Common myeloid progenitor, CD34-positive (primary cell): Measurements from ENCODE around the gene TPMT.

Experiments used
- CTCF ChIA-PET: fragments of 350-600 bp; sonication (Branson Sonifier 250); formaldehyde crosslinking; loops from one replicate; lab custom pipeline; 2021; ENCODE audit warnings: antibody characterized with exemption; lab: Charles Lee
- POLR2A ChIA-PET: fragments of 350-600 bp; sonication (Branson Sonifier 250); formaldehyde crosslinking; loops from one replicate; lab custom pipeline; 2021; ENCODE audit warnings: antibody characterized with exemption; lab: Charles Lee
- DNase-seq, 3 donors: peaks; one replicate each; pipeline versions ENCODE4 v3.0.0 to v3.0.0-alpha.2; 2013
- H3K27ac ChIP-seq, 2 experiments: 1 replicate in 1 of 2; 2 replicates in 1 of 2; pipeline ENCODE4 v1.7.0; 2013; ENCODE audit warnings: inconsistent platforms in 2 of 2, low read length in 2 of 2, mild to moderate bottlenecking in 2 of 2, low read depth in 1 of 2, moderate library complexity in 1 of 2; ENCODE audit not compliant: severe bottlenecking in 2 of 2, insufficient read depth in 1 of 2, poor library complexity in 1 of 2
- H3K27me3 ChIP-seq, 5 experiments: replicated peaks in 2 of 5; 1 replicate in 3 of 5; 2 replicates in 2 of 5; pipeline versions ENCODE4 v1.6.1 to v1.7.0; 2013; ENCODE audit warnings: low read length in 4 of 5, mild to moderate bottlenecking in 2 of 5, moderate library complexity in 2 of 5, inconsistent platforms in 1 of 5; ENCODE audit not compliant: insufficient read depth in 5 of 5, control insufficient read depth in 4 of 5
- H3K36me3 ChIP-seq, 4 experiments: 1 replicate in 2 of 4; 2 replicates in 2 of 4; pipeline versions ENCODE4 v1.6.1 to v1.7.0; 2013; ENCODE audit warnings: low read length in 3 of 4, control low read depth in 1 of 4, mild to moderate bottlenecking in 1 of 4; ENCODE audit not compliant: control insufficient read depth in 4 of 4, insufficient read depth in 4 of 4
- H3K4me1 ChIP-seq, 4 experiments: 1 replicate in 3 of 4; 2 replicates in 1 of 4; pipeline versions ENCODE4 v1.6.1 to v1.7.1; 2013; ENCODE audit warnings: low read length in 3 of 4, mild to moderate bottlenecking in 3 of 4, control low read depth in 1 of 4, inconsistent platforms in 1 of 4, moderate library complexity in 1 of 4; ENCODE audit not compliant: control insufficient read depth in 4 of 4, insufficient read depth in 4 of 4; ENCODE audit errors: control extremely low read depth in 1 of 4
- H3K4me3 ChIP-seq, 7 experiments: 1 replicate in 4 of 7; 2 replicates in 3 of 7; pipeline versions ENCODE4 v1.5.1 to v1.7.0; 2013; ENCODE audit warnings: mild to moderate bottlenecking in 7 of 7, low read length in 6 of 7, moderate library complexity in 6 of 7, inconsistent platforms in 2 of 7, low read depth in 2 of 7, control low read depth in 1 of 7; ENCODE audit not compliant: insufficient read depth in 4 of 7, control insufficient read depth in 1 of 7; ENCODE audit errors: extremely low read depth in 1 of 7
- H3K9me3 ChIP-seq, 5 experiments: 1 replicate in 4 of 5; 2 replicates in 1 of 5; pipeline versions ENCODE4 v1.6.1 to v1.7.1; 2013; ENCODE audit warnings: low read length in 4 of 5, mild to moderate bottlenecking in 2 of 5, inconsistent platforms in 1 of 5, low read depth in 1 of 5, moderate library complexity in 1 of 5; ENCODE audit not compliant: control insufficient read depth in 4 of 5, insufficient read depth in 2 of 5; ENCODE audit errors: control extremely low read depth in 1 of 5
- WGBS: methylation state at CpG from one replicate; pipeline ENCODE4 v1.1.5; 2013; ENCODE audit not compliant: insufficient coverage; 5-methylcytosine and 5-hydroxymethylcytosine counted together

TPMT gene

GRCh38 chr6:18139935-18140621 lies 14.8 kb downstream of the TPMT start:
- ChIA-PET CTCF (no interaction called here), POLR2A (no interaction called here)
- peaks cover 17 to 45% (median 29%) of the 10 kb centered on the region in 4 experiments for H3K36me3 ChIP-seq
- no peak overlapping the region for H3K27ac ChIP-seq
- no peaks in the 10 kb centered on the region for H3K4me1 ChIP-seq
- WGBS = 100% methylated on average over 5 of the region's 6 CpGs
- DNase-seq = no peak
- no peaks in the 10 kb centered on the region for H3K9me3 ChIP-seq
- no peak overlapping the region for H3K4me3 ChIP-seq
- no peaks in the 10 kb centered on the region for H3K27me3 ChIP-seq

DNA sequence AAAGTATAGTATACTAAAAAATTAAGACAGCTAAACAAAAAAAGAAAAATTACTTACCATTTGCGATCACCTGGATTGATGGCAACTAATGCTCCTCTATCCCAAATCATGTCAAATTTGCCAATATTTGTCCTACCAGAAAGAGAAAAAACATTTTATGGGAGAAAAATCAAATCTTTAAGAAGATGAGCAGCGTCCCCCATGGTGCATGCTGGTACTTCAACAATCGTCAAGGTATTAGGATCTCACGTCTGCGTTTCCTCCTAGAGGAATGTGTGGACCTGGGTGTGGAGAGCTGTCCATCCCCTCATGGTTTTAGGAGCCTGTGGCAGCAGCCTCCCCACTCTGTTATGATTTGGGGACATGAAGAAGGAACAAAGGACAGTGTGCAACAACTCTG lies 16.0 kb downstream of the TPMT start:
- Histone ChIP-seq H3K27ac (no peak overlapping the region), H3K9me3 (no peaks in the 10 kb centered on the region), H3K4me1 (no peaks in the 10 kb centered on the region), H3K27me3 (no peaks in the 10 kb centered on the region), H3K36me3 (peaks cover 22 to 56% (median 34%) of the 10 kb centered on the region in 4 experiments), H3K4me3 (no peak overlapping the region)
- no peak for DNase-seq
- 98% methylated on average over 4 of the region's 5 CpGs for WGBS
- POLR2A ChIA-PET = interaction anchor here (0.6 kb wide), 1 partner anchor 458 kb away, joined by 3 read pairs; no protein-coding TSS in a partner anchor
- CTCF ChIA-PET = interaction anchor here (0.8 to 1.2 kb wide), 2 partner anchors 11 to 155 kb away, joined by 3 to 4 read pairs; no protein-coding TSS in a partner anchor

- H3K9me3 ChIP-seq = no peaks in the 10 kb centered on the region
- POLR2A ChIA-PET = no interaction called here
- no peak for DNase-seq
- 100% methylated on average over 6 of the region's 10 CpGs for WGBS
- no peak overlapping the region for H3K27ac ChIP-seq
- H3K4me1 ChIP-seq = no peaks in the 10 kb centered on the region
- no peaks in the 10 kb centered on the region for H3K27me3 ChIP-seq
- H3K4me3 ChIP-seq = no peak overlapping the region
- CTCF ChIA-PET = no interaction called here
- H3K36me3 ChIP-seq = peaks cover 17 to 41% (median 28%) of the 10 kb centered on the region in 4 experiments
These were observed 18.6 kb downstream of the TPMT start for GRCh38 chr6:18136260-18136659.

- ChIA-PET POLR2A (no interaction called here), CTCF (interaction anchor here (1.3 kb wide), 1 partner anchor 10 kb away, joined by 3 read pairs; no protein-coding TSS in a partner anchor)
- Histone ChIP-seq H3K4me3 (no peak overlapping the region), H3K4me1 (no peaks in the 10 kb centered on the region), H3K27me3 (no peaks in the 10 kb centered on the region), H3K9me3 (no peaks in the 10 kb centered on the region), H3K36me3 (peaks cover 15 to 34% (median 26%) of the 10 kb centered on the region in 4 experiments), H3K27ac (no peak overlapping the region)
- WGBS = no CpG with 5 or more reads among the region's 2 CpGs
- no peak for DNase-seq
These were observed 19.7 kb downstream of the TPMT start for GRCh38 chr6:18135171-18135570.

DNA sequence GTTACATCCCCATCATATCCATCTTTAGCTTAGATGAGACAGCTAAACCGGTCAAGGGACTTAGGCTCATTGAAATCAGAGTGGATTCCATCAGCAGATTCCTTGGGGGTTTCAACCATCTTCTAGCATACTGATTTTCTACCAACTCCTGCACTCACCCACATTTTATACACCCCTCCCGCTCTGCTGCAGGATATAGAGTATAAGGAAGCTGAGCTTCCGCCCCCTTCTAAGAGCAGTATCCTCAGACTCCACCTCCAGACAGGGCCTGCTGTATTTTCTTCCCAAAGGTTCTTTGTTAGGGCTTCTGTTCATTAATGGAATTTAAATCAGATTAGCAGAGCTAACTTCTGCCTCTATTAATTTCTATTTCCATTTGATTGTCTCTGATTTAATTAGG lies 22.5 kb downstream of the TPMT start:
- no peaks in the 10 kb centered on the region for H3K9me3 ChIP-seq
- no peak for DNase-seq
- POLR2A ChIA-PET = no interaction called here
- H3K4me3 ChIP-seq = no peak overlapping the region
- no peak overlapping the region for H3K27ac ChIP-seq
- no peaks in the 10 kb centered on the region for H3K4me1 ChIP-seq
- 100% methylated on average over 1 of the region's 3 CpGs for WGBS
- CTCF ChIA-PET = no interaction called here
- no peaks in the 10 kb centered on the region for H3K27me3 ChIP-seq
- peaks cover 11 to 23% (median 18%) of the 10 kb centered on the region in 4 experiments for H3K36me3 ChIP-seq

DNA sequence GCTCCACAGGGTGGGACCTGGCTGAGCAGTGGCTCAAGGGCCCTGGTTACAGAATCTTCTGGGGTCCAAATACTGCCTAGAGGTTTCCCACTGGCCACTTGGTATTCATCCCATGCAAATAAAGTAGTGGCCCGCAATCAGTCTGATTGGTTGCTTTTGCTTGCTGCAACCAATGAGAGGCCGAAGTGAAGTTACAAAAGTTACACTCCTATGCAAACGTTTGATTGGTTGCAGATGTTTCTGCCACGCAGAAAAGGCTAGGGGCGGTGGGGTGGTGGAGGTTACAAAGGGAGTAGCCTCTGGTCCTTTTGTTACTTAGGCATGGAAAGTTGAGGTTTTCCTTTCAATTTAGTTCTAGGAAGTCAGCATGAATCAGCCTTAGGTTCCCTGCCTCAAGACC lies 28.8 kb downstream of the TPMT start:
- 88% methylated on average over 5 of the region's 5 CpGs for WGBS
- Histone ChIP-seq H3K4me3 (no peak overlapping the region), H3K27me3 (no peaks in the 10 kb centered on the region), H3K9me3 (no peaks in the 10 kb centered on the region), H3K27ac (no peak overlapping the region), H3K36me3 (peaks cover 0 to 3% (median 1%) of the 10 kb centered on the region in 4 experiments), H3K4me1 (peaks cover 0 to 12% (median 7%) of the 10 kb centered on the region in 4 experiments)
- CTCF ChIA-PET = interaction anchor here (1.3 kb wide), 1 partner anchor 9 kb away, joined by 3 read pairs; no protein-coding TSS in a partner anchor
- DNase-seq = no peak
- POLR2A ChIA-PET = no interaction called here
